ENCODE measurements around the gene ANAPC10.

GRCh38 chr4:145125396-145125795, 27.4 kb upstream of the ANAPC10 start:
- no peak for TF ChIP-seq CTCF (IDR thresholded peaks at IDR 0.05; ENCODE audit: low read length)
- no peak for TF ChIP-seq EZH2 (IDR thresholded peaks at IDR 0.05; ENCODE audit: borderline replicate concordance, low read length)
